Mesendoderm (in vitro differentiated cells): ENCODE results near the gene B3GALT5.

ENCODE experiments used
- DNase-seq: peaks from one replicate; pipeline ENCODE4 v3.0.0; 2013
- H2AK5ac ChIP-seq: 2 replicates; pipeline ENCODE4 v1.6.1; 2013; ENCODE audit warnings: low read length, inconsistent platforms
- H2BK120ac ChIP-seq: 2 replicates; pipeline ENCODE4 v1.6.1; 2013; ENCODE audit warnings: low read depth, mild to moderate bottlenecking, low read length, moderate library complexity, mixed read lengths
- H2BK15ac ChIP-seq: replicated peaks from 2 replicates; pipeline ENCODE4 v1.6.1; 2013; ENCODE audit warnings: low read depth, mild to moderate bottlenecking, moderate library complexity
- H2BK5ac ChIP-seq: 2 replicates; pipeline ENCODE4 v1.6.1; 2013; ENCODE audit warnings: low read length, inconsistent platforms
- H3K18ac ChIP-seq: 2 replicates; pipeline ENCODE4 v1.6.1; 2013; ENCODE audit warnings: mild to moderate bottlenecking, low read length, mixed read lengths
- H3K23ac ChIP-seq: one replicate; pipeline ENCODE4 v1.6.1; 2013; ENCODE audit warnings: low read length
- H3K27ac ChIP-seq: 2 replicates; pipeline ENCODE4 v1.5.1; 2013; ENCODE audit warnings: low read depth, mild to moderate bottlenecking, inconsistent platforms, low read length, moderate library complexity
- H3K27me3 ChIP-seq: 2 replicates; pipeline ENCODE4 v1.6.1; 2013; ENCODE audit warnings: low read length, control low read depth, mild to moderate bottlenecking, inconsistent platforms; ENCODE audit not compliant: insufficient read depth, poor library complexity
- H3K36me3 ChIP-seq: 2 replicates; pipeline ENCODE4 v1.6.1; 2013; ENCODE audit warnings: low read length, inconsistent platforms; ENCODE audit not compliant: control insufficient read depth, insufficient read depth
- H3K4ac ChIP-seq: one replicate; pipeline ENCODE4 v1.6.1; 2013; ENCODE audit warnings: low read depth, mild to moderate bottlenecking, low read length, moderate library complexity
- H3K4me1 ChIP-seq: 2 replicates; pipeline ENCODE4 v1.6.1; 2013; ENCODE audit warnings: low read depth, low read length, inconsistent platforms; ENCODE audit not compliant: control insufficient read depth
- H3K4me2 ChIP-seq: 2 replicates; pipeline ENCODE4 v1.6.1; 2013; ENCODE audit warnings: low read length
- H3K4me3 ChIP-seq: 2 replicates; pipeline ENCODE4 v1.5.1; 2013; ENCODE audit warnings: mild to moderate bottlenecking, low read length
- H3K56ac ChIP-seq: one replicate; pipeline ENCODE4 v1.6.1; 2013; ENCODE audit warnings: low read length
- H3K79me1 ChIP-seq: 2 replicates; pipeline ENCODE4 v1.6.1; 2013; ENCODE audit warnings: low read length, inconsistent platforms
- H3K79me2 ChIP-seq: 2 replicates; pipeline ENCODE4 v1.6.1; 2013; ENCODE audit warnings: mild to moderate bottlenecking, low read length; ENCODE audit not compliant: control insufficient read depth, insufficient read depth
- H3K9ac ChIP-seq: 2 replicates; pipeline ENCODE4 v1.6.1; 2013; ENCODE audit warnings: low read length, inconsistent platforms
- H4K5ac ChIP-seq: one replicate; pipeline ENCODE4 v1.6.1; 2013; ENCODE audit warnings: low read length
- H4K8ac ChIP-seq: one replicate; pipeline ENCODE4 v1.6.1; 2013; ENCODE audit warnings: low read depth, mild to moderate bottlenecking, control low read depth, low read length, moderate library complexity
- WGBS: extraction: QIAGEN DNeasy Blood & Tissue Kit; methylation state at CpG from one replicate; pipeline ENCODE4 v1.1.7; 2013; ENCODE audit warnings: low lambda C conversion rate, missing lambda C conversion rate; ENCODE audit not compliant: insufficient coverage; ENCODE audit errors: extremely low coverage; 5-methylcytosine and 5-hydroxymethylcytosine counted together

B3GALT5 gene

DNA sequence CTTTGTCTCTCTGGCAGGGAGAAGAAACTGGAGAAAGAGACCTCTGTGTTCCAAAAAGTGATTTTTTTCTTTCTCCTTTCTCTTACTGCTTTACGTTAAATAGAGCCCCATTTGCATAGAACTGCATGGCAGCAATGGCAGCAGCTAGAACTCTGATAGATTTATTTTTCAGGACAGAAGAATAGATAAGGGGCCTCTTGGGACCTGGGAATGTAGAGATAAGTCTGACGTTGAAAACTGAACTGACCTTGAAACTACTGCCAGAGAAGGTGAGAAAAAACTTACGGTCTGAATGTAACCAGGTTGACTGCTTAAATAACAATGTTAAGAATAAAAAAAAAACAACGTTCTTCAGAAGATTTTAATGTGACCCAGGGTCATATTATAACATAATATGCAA lies 25.4 kb upstream of the B3GALT5 start:
- no peaks in the 10 kb centered on the region for H3K79me1 ChIP-seq
- no peak overlapping the region for H3K4me3 ChIP-seq
- H4K8ac ChIP-seq, result no peak overlapping the region
- WGBS, result no CpG with 5 or more reads among the region's 4 CpGs
- H2BK5ac ChIP-seq, result no peak overlapping the region
- H3K27ac ChIP-seq, result no peak overlapping the region
- no peak overlapping the region for H3K23ac ChIP-seq
- no peak overlapping the region for H3K9ac ChIP-seq
- H3K18ac ChIP-seq, result no peak overlapping the region
- H3K4me1 ChIP-seq, result no peaks in the 10 kb centered on the region
- no peak overlapping the region for H3K56ac ChIP-seq
- H2AK5ac ChIP-seq, result no peak overlapping the region
- no peak overlapping the region for H4K5ac ChIP-seq
- no peak for DNase-seq
- H3K4me2 ChIP-seq, result no peak overlapping the region
- H3K36me3 ChIP-seq, result no peaks in the 10 kb centered on the region
- no peaks in the 10 kb centered on the region for H3K79me2 ChIP-seq
- H2BK120ac ChIP-seq, result no peak overlapping the region
- H3K4ac ChIP-seq, result no peak overlapping the region
- H3K27me3 ChIP-seq, result no peaks in the 10 kb centered on the region
- H2BK15ac ChIP-seq, result no peak overlapping the region

DNA sequence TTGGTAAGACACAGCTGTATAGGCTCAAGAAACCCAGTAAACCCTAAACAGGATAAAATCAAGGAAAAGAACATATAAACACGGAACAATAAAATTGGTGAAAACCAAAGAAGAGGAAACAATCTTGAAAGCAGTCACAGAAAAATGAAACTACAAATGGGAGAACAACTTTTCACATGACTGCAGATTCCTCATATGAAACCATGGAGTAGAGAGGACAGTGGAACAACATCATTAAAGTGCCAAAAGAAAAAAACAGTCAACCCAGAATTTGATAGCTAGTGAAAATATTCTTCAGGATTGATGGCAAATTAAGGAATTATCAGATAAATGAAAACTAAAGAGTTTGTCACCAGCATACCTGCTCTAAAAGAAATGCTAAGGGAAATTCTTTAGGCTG lies 23.9 kb upstream of the B3GALT5 start:
- Histone ChIP-seq H3K79me1 (no peaks in the 10 kb centered on the region), H3K18ac (no peak overlapping the region), H3K4me1 (no peaks in the 10 kb centered on the region), H3K79me2 (no peaks in the 10 kb centered on the region), H3K4me2 (no peak overlapping the region), H3K27me3 (no peaks in the 10 kb centered on the region), H2AK5ac (no peak overlapping the region), H3K4me3 (no peak overlapping the region), H3K23ac (no peak overlapping the region), H2BK120ac (no peak overlapping the region), H2BK5ac (no peak overlapping the region), H3K36me3 (no peaks in the 10 kb centered on the region), H4K8ac (no peak overlapping the region), H3K27ac (no peak overlapping the region), H4K5ac (no peak overlapping the region), H3K56ac (no peak overlapping the region), H3K9ac (no peak overlapping the region), H3K4ac (no peak overlapping the region), H2BK15ac (no peak overlapping the region)
- no CpG with 5 or more reads among the region's 1 CpG for WGBS
- no peak for DNase-seq

DNA sequence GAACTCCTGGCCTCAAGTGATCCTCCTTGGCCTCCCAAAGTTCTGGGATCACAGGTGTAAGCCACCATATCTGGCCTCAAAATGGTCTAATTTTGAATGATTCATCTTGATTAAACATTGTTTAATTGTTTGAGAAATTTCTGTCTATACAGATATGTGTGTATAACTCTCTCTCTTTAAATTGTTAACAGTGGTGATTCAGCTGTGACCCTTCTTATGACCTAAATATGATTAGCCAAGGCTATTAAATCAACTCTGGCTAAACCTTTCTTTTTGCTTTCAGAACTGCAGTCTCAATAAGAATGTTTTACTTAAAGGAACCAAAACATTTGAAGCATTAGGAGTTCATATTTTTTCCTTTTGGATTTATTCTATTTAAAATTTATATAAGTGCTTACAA lies 19.2 kb upstream of the B3GALT5 start:
- Histone ChIP-seq H3K18ac (no peak overlapping the region), H2AK5ac (no peak overlapping the region), H3K27me3 (no peaks in the 10 kb centered on the region), H3K4me2 (no peak overlapping the region), H2BK15ac (no peak overlapping the region), H3K79me2 (no peaks in the 10 kb centered on the region), H2BK120ac (no peak overlapping the region), H3K27ac (no peak overlapping the region), H3K56ac (no peak overlapping the region), H4K5ac (no peak overlapping the region), H3K4me3 (no peak overlapping the region), H3K23ac (no peak overlapping the region), H3K4me1 (no peaks in the 10 kb centered on the region), H2BK5ac (no peak overlapping the region), H4K8ac (no peak overlapping the region), H3K79me1 (no peaks in the 10 kb centered on the region), H3K4ac (no peak overlapping the region), H3K9ac (no peak overlapping the region), H3K36me3 (no peaks in the 10 kb centered on the region)
- no peak for DNase-seq

DNA sequence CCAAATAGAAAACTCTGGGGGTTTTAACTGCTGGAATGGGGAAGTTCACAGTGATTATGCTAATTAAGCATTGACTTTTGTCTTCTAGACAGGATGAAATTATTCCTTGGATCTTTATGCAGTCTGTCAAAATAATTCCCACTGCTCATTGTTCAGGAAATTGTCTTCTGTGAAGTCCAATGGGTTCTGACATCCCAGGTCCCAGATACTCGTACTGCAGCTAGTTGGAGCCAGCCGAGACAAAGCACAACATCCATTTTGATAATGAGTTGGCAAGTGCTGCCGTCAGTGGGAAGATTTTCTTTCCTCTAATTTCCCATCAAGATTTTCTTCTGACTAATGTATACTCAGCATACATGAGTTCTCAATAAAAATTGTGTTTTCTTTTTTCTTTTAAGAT lies 17.3 kb upstream of the B3GALT5 start:
- Histone ChIP-seq H4K8ac (no peak overlapping the region), H3K36me3 (no peaks in the 10 kb centered on the region), H3K27ac (no peak overlapping the region), H3K4me1 (no peaks in the 10 kb centered on the region), H3K4ac (no peak overlapping the region), H3K23ac (no peak overlapping the region), H3K27me3 (no peaks in the 10 kb centered on the region), H3K56ac (no peak overlapping the region), H3K9ac (no peak overlapping the region), H3K79me2 (no peaks in the 10 kb centered on the region), H3K18ac (no peak overlapping the region), H3K79me1 (no peaks in the 10 kb centered on the region), H2BK5ac (no peak overlapping the region), H2AK5ac (no peak overlapping the region), H2BK120ac (no peak overlapping the region), H2BK15ac (no peak overlapping the region), H4K5ac (no peak overlapping the region), H3K4me2 (no peak overlapping the region), H3K4me3 (no peak overlapping the region)
- no CpG with 5 or more reads among the region's 3 CpGs for WGBS
- no peak for DNase-seq

GRCh38 chr21:39597595-39597994 lies 15.1 kb upstream of the B3GALT5 start:
- no peak overlapping the region for H3K4me3 ChIP-seq
- no peak overlapping the region for H2AK5ac ChIP-seq
- no peaks in the 10 kb centered on the region for H3K27me3 ChIP-seq
- H3K4me1 ChIP-seq, result no peaks in the 10 kb centered on the region
- H3K79me1 ChIP-seq, result no peaks in the 10 kb centered on the region
- no peak for DNase-seq
- H3K9ac ChIP-seq, result no peak overlapping the region
- H3K23ac ChIP-seq, result no peak overlapping the region
- H2BK15ac ChIP-seq, result no peak overlapping the region
- WGBS, result no CpG with 5 or more reads among the region's 7 CpGs
- H3K18ac ChIP-seq, result no peak overlapping the region
- no peak overlapping the region for H3K4me2 ChIP-seq
- H3K79me2 ChIP-seq, result no peaks in the 10 kb centered on the region
- H2BK120ac ChIP-seq, result no peak overlapping the region
- H3K27ac ChIP-seq, result no peak overlapping the region
- no peak overlapping the region for H4K5ac ChIP-seq
- H4K8ac ChIP-seq, result no peak overlapping the region
- no peaks in the 10 kb centered on the region for H3K36me3 ChIP-seq
- no peak overlapping the region for H3K4ac ChIP-seq
- H3K56ac ChIP-seq, result no peak overlapping the region
- H2BK5ac ChIP-seq, result no peak overlapping the region

DNA sequence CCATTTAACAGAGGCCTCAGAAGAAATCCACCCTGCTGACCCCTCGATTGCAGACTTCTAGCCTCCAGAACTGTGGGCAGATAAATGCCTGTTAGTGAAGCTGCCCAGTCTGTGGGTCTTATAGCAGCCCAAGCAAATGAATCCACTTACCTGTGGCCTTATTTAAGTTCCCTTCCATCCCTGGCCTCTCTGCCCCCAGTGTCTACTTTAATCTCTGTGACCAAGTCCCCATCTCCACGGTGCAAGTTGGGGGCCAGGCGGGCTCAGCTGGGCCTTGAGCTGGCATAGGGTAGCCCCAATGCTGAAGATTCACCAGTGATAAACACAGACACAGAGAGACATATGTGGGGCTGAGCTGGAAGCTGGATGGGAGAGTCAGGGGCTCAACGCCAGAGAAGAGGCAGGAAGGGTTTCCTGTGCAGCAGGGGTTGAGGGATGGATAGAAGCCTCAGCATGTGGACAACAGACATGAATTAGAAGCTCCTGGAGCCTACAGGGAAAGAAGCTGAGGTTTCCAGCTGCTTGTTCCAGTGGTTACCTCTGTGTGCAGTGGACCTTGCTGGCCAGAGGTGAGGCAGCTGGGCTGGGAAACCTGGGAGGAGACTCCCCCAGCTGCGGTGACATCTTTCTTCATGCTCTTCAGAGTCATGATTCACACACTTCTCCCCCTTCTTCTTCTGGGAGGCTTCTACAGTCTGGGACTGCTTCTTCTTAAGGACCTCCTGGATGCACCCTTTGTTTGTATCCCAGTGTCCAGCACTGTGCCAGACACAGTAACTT lies 13.4 kb upstream of the B3GALT5 start:
- H3K27ac ChIP-seq, result no peak overlapping the region
- H4K8ac ChIP-seq, result no peak overlapping the region
- H2AK5ac ChIP-seq, result no peak overlapping the region
- H2BK5ac ChIP-seq, result no peak overlapping the region
- no peak overlapping the region for H3K4me2 ChIP-seq
- no peak overlapping the region for H3K23ac ChIP-seq
- no peaks in the 10 kb centered on the region for H3K27me3 ChIP-seq
- no peak overlapping the region for H3K56ac ChIP-seq
- H3K9ac ChIP-seq, result no peak overlapping the region
- H3K79me1 ChIP-seq, result no peaks in the 10 kb centered on the region
- no peak overlapping the region for H3K4ac ChIP-seq
- H3K18ac ChIP-seq, result no peak overlapping the region
- no peak overlapping the region for H3K4me3 ChIP-seq
- H3K79me2 ChIP-seq, result no peaks in the 10 kb centered on the region
- no peak overlapping the region for H2BK120ac ChIP-seq
- H3K36me3 ChIP-seq, result no peaks in the 10 kb centered on the region
- WGBS, result no CpG with 5 or more reads among the region's 5 CpGs
- no peak for DNase-seq
- no peak overlapping the region for H4K5ac ChIP-seq
- H2BK15ac ChIP-seq, result no peak overlapping the region
- H3K4me1 ChIP-seq, result no peaks in the 10 kb centered on the region
